ENCODE data around the gene GTF2IRD1.
"Not testable (repeated sequence)": the region's sequence is repeated elsewhere in the genome, so short reads cannot be mapped to it uniquely, and the experiment has no call there.

The GTF2IRD1 gene

GRCh38 chr7:74453322-74454011, at the start of gene GTF2IRD1:
TSS of gene GTF2IRD1 (plus strand) at chr7:74453906. CDS start at chr7:74508081, 54,175 bp downstream.
- peak in 54 of 56 donors; percentile 15 to 85 (median 60) for DNase-seq

DNA sequence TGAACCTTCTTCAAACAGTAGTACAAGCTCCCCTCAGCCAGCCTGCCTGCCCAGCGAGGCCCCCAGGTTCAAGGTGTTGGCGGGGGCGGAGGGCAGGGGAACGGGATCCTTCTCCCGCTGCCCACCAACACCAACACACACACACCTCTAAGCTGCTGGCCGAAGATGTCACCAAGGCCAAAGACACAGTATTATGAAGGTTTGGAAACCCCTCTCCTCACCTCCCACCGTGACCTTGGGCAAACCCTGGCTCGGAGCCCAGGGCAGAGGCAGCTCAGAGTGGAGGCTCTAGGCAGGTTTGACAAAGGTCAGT, 49.4 kb upstream of the GTF2IRD1 start:
- DNase-seq, result no peak

- no peak for DNase-seq
Measured at GRCh38 chr7:74404741-74405140, 49.0 kb upstream of the GTF2IRD1 start.

GRCh38 chr7:74405191-74405898, 48.4 kb upstream of the GTF2IRD1 start:
- DNase-seq, result no peak

GRCh38 chr7:74405899-74406512, 47.7 kb upstream of the GTF2IRD1 start:
- no peak for DNase-seq

DNA sequence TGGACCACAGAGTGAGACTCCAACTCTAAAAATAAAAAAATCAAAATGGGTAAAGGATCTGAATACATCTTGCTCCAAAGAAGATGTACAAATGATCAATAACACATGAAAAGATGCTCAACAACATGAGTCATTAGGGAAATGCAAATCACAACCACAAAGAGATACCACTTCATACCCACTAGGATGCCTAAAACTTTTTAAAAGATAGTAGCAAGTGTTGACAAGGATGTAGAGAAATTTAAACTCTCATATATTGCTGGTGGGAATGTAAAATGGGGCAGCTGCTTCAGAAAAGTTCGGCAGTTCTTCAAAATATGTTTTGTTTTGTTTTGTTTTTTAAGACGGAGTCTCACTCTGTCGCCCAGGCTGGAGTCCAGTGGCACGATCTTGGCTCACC, 45.7 kb upstream of the GTF2IRD1 start:
- DNase-seq, result no peak

DNA sequence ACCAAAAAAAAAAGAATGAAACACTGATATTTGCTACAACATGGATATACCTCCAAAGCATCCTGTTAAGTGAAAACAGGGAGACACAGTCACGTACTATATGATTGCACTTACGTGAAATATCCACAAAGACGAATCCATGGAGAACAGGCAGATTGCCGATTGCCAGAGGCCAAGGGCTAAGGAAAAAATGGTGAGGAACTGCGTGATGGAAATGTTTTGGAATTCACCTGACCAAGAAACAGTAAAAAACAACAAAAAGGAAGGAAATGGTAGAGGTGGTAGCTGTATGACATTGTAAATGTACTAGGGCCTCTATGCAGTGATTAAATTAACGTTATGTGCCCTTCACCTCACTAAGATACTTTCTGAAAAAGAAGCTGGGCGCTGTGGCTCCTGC, 44.1 kb upstream of the GTF2IRD1 start:
- no peak for DNase-seq

DNA sequence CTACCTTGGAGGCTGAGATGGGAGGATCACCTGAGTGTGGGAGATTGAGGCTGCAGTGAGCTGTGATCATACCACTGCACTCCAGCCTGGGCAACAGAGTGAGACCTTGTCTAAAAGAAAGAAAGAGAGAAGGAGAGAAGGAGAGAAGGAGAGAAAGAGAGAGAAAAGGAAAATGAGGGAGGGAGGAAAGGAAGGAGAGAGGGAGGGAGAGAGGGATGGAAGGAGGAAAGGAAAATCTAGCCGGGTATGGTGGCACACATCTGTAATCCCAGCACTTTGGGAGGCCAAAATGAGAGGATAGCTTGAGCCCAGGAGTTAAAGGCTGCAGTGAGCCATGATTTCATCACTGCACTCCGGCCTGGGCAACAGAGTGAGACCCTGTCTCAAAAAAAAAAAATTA, 42.9 kb upstream of the GTF2IRD1 start:
- DNase-seq, result no peak

GRCh38 chr7:74411571-74411970, 42.1 kb upstream of the GTF2IRD1 start:
- peak in 4 of 56 donors; percentile 2 to 25 (median 16) for DNase-seq

- DNase-seq, result no peak
Measured at GRCh38 chr7:74412056-74412455, 41.6 kb upstream of the GTF2IRD1 start.

DNA sequence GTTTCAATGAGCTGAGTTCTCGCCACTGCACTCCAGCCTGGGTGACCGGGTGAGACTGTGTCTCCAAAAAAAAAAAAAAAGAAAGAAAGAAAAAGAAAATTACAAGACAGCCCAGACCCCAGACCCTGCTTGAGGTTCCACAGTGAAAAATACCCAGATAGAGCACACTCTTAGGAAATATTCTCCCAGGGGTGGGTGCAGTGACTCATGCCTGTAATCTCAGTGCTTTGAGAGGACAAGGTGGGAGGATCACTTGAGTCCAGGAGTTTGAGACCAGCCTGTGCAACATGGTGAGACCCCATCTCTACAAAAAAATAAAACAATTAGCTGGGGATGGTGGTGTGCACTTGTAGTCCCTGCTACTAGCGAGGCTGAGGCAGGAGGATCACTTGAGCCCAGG, 41.1 kb upstream of the GTF2IRD1 start:
- no peak for DNase-seq

GRCh38 chr7:74414595-74415333, 38.9 kb upstream of the GTF2IRD1 start:
- DNase-seq, result not testable (repeated sequence)

DNA sequence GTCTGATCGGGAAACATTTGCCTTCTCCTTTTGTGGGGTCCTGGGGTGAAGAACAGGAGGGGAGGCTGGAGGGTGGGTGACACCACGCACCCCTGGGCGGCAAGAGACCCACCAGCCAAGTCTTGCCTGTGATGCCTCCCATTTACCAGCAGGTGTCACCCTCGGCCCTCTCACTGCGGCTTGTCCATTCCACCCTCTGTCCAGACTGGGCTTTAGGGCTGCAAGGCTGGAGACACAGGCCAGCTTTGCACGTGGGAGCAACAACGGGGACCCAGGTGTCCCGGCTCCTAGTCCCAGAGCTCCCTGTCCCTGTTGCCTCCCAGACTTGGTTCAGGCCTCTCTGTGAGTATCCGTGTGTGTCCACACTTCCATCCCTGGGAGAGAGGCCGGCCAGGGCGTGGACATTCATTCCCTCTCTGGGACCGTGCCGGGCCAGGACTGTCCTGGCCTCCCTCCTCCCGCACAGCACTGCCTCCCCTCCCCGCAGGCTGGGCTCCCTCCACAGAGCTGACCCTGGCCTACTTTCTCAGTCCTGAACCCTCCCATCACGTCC, 36.2 kb upstream of the GTF2IRD1 start:
- DNase-seq, result peak in 50 of 56 donors; percentile 13 to 79 (median 48)

DNA sequence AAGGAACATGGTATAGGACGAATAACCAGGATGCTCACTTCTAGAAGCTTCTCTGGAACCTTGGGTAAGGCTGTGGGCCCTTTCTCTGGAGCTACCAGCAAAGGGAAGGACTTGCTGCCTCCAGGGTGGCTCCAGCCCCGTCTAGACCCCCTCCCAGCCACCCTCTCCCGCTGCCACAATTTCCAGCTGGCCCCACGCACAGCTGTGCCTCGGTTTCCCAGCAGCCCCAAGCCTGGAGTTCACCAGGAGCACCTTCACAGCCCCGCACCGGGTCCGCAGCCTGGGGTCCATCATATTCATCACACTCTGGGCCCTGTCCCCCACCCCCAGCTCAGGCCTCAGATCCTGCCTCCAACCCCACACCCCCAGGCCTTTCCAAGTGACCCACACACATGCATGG, 35.6 kb upstream of the GTF2IRD1 start:
- DNase-seq, result no peak

- no peak for DNase-seq
Measured at GRCh38 chr7:74418538-74418937, 35.2 kb upstream of the GTF2IRD1 start.

GRCh38 chr7:74419232-74419631, 34.5 kb upstream of the GTF2IRD1 start:
- DNase-seq, result not testable (repeated sequence)

DNA sequence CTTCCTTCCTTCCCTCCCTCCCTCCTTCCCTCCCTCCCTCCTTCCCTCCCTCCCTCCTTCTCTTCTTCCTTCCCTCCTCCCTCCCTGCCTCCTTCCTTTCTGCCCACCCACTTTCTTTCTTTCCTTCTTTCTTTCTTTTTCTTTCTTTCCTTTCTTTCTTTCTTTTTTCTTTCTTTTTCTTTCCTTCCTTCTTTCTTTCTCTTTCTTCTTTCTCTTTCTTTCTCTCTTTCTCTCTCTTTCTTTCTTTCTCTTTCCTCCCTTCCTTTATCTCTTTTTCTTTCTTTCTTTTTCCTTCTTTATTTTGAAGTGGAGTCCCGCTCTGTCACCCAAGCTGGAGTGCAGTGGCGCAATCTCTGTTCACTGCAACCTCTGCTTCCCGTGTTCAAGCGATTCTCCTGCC, 33.7 kb upstream of the GTF2IRD1 start:
- no peak for DNase-seq

GRCh38 chr7:74424291-74424880, 29.3 kb upstream of the GTF2IRD1 start:
- DNase-seq, result no peak

DNA sequence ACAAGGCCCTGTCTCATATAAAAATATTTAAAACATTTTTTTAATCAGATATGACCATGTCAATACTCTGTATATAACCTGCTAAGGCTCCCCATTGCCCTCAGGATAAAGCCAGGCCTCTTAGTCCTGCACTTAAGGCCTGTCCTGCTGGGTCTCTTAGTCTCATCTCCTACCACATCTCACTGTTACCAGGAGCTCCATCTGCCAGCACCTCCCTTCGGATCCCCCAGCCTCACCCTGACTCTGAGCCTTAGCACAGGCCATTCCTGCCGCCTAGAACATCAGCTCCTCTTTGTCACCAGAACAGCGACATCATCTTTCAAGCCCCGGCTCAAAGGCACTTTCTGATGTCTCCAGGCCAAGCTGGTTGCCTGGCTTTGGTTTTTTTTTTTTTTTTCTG, 25.7 kb upstream of the GTF2IRD1 start:
- no peak for DNase-seq

- DNase-seq, result peak in 1 of 56 donors; percentile 6
Measured at GRCh38 chr7:74429153-74429747, 24.5 kb upstream of the GTF2IRD1 start.

- DNase-seq, result not testable (repeated sequence)
Measured at GRCh38 chr7:74430409-74430808, 23.3 kb upstream of the GTF2IRD1 start.
